Measurements from ENCODE around the gene N4BP2. TPM values are rescaled to one million over a fixed set of nuclear protein-coding genes. Genes with fewer than 3 reads are reported as not detected.
A peak's percentile ranks its signal among the peaks of the same experiment; 100 is the strongest.
"Not testable (repeated sequence)": the region's sequence is repeated elsewhere in the genome, so short reads cannot be mapped to it uniquely, and the experiment has no call there.

Gene N4BP2
- total RNA-seq, 1 experiment from 2014 or later: 18.0 TPM

DNA sequence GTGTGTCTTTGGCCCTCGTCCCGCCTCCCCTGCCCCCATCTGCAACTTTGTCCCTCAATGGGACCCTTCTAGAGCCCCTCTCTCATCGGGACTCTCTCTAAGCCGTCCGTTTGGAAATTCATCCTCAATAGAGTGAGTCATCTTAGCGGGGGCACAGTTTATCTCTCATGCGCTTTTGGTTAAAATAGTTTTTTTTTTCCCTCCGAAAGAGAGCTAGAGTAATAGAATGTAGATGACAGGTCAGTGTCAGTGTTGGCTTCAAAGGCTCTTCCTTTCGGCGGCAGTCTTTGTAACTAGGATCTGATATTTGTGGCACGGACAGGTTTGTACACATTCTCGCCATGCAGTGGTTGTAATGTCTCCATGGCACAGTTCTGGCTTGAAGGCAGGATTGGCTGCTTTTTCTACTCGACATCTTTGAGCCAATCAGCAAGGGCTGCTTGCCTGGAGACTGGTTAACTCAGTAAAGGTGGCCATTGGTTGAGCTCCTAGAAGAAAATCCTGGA lies 989 bp downstream of the N4BP2 start:
- H3K36me3 ChIP-seq (replicated peaks; ENCODE audit: control insufficient read depth, insufficient read depth, low read length): no peaks in the 10 kb centered on the region; the same call in 1 of the 2 replicates
- peak overlapping the region; percentile 75 for H3K4me3 ChIP-seq (ENCODE audit: insufficient read depth, low read depth, low read length)
- no peaks in the 10 kb centered on the region for H3K27me3 ChIP-seq (ENCODE audit: control insufficient read depth, insufficient read depth, low read length)
- DNase-seq: peak; percentile 79

DNA sequence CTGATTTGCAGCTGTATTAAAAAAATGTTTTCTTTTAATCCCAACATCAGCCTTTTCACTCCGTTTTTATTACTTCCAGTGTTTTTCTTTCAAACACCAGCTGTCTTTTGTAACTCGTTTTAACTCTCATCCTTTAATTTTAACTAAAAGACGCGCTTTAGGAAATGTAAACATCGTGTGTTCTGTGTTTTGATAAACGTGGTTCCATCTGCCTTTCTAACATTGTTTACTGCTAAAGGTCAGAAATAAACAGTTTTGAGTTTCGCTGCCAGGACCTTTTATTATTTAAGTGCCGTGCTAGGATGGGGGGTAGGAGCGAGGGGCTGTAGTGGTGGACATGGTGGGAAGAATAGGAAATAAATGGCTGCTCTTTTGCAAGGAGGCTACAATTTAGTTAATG lies 1.5 kb downstream of the N4BP2 start:
- Histone ChIP-seq H3K4me3 (ENCODE audit: insufficient read depth, low read depth, low read length) (peak overlapping the region; percentile 75), H3K27me3 (ENCODE audit: control insufficient read depth, insufficient read depth, low read length) (no peaks in the 10 kb centered on the region), H3K36me3 (replicated peaks; ENCODE audit: control insufficient read depth, insufficient read depth, low read length) (no peaks in the 10 kb centered on the region; the same call in 1 of the 2 replicates)
- DNase-seq: peak; percentile 38

DNA sequence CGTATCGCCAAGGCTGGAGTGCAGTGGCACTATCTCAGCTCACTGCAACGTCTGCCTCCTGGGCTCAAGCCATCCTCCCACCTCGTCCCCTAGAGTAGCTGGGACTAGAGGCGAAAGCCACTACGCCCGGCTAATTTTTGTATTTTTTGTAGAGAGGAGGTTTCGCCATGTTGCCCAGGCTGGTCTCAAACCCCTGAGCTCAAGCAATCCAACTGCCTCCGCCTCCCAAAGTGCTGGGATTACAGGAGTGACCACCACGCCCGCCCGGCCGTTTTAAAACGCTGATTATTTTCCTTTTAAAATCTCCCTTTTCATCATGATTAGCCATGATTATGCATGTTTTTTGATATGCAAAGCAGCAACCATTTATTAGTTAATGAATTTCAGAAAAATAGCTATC lies 2.2 kb downstream of the N4BP2 start:
- H3K36me3 ChIP-seq (replicated peaks; ENCODE audit: control insufficient read depth, insufficient read depth, low read length): no peaks in the 10 kb centered on the region; the same call in 1 of the 2 replicates
- DNase-seq: no peak
- no peak overlapping the region for H3K4me3 ChIP-seq (ENCODE audit: insufficient read depth, low read depth, low read length)
- H3K27me3 ChIP-seq (ENCODE audit: control insufficient read depth, insufficient read depth, low read length): no peaks in the 10 kb centered on the region

DNA sequence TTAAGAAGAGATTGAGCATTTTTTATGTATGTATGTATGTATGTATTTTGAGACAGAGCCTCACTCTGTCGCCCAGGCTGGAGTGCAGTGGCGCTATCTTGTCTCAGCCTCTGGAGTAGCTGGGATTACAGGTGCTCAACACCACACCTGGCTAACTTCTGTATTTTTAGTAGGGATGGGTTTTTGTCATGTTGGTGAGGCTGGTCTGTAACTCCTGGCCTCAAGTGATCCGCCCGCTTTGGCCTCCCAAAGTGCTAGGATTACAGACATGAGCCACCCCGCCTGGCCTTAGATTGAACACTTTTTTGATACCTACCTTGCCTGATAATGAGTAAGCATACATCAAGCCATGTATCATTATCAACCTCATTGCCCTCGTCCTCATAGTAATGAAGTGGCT lies 2.7 kb downstream of the N4BP2 start:
- no peaks in the 10 kb centered on the region; the same call in 1 of the 2 replicates for H3K36me3 ChIP-seq (replicated peaks; ENCODE audit: control insufficient read depth, insufficient read depth, low read length)
- H3K27me3 ChIP-seq (ENCODE audit: control insufficient read depth, insufficient read depth, low read length): no peaks in the 10 kb centered on the region
- no peak overlapping the region for H3K4me3 ChIP-seq (ENCODE audit: insufficient read depth, low read depth, low read length)
- no peak for DNase-seq

DNA sequence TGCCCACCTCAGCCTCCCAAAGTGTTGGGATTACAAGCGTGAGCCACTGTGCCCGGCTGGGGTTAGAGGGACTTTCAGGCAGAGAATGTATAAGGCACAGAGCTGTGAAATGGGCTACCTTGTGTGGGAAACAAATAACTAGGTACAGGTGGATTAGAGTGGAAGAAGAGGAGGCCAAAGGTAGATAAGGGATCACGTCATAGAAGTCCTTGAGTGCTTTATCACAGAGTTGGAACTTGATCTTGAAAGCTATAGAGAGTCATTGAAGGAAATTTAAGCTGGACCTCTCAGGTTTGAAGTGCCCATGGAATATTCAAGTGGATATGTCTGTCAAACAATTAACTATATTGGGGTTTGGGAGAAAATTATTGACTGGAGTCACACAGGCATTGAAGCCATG lies 8.4 kb downstream of the N4BP2 start:
- Histone ChIP-seq H3K27me3 (ENCODE audit: control insufficient read depth, insufficient read depth, low read length) (no peaks in the 10 kb centered on the region), H3K36me3 (replicated peaks; ENCODE audit: control insufficient read depth, insufficient read depth, low read length) (no peaks in the 10 kb centered on the region; the same call in 1 of the 2 replicates), H3K4me3 (ENCODE audit: insufficient read depth, low read depth, low read length) (no peak overlapping the region)
- no peak for DNase-seq

DNA sequence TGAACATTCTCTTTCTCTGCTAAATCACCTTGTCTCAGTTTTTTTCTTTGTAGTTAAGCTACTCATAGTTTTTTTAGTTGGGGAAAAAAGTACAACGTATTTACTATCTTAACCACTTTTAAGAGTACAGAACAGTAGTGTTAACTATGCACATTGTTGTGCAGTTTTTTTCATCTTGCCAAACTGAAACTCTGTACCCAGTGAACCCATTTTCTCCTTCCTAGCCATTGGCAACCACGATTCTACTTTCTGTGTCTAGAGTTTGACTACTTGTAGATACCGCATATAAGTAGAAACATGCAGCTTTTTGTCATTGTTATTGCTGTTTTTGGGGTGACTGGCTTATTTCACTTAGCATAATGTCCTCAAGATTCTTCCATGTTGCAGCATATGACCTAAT lies 10.0 kb downstream of the N4BP2 start:
- DNase-seq: no peak
- Histone ChIP-seq H3K27me3 (ENCODE audit: control insufficient read depth, insufficient read depth, low read length) (no peaks in the 10 kb centered on the region), H3K36me3 (replicated peaks; ENCODE audit: control insufficient read depth, insufficient read depth, low read length) (no peaks in the 10 kb centered on the region; the same call in 1 of the 2 replicates), H3K4me3 (ENCODE audit: insufficient read depth, low read depth, low read length) (no peak overlapping the region)

DNA sequence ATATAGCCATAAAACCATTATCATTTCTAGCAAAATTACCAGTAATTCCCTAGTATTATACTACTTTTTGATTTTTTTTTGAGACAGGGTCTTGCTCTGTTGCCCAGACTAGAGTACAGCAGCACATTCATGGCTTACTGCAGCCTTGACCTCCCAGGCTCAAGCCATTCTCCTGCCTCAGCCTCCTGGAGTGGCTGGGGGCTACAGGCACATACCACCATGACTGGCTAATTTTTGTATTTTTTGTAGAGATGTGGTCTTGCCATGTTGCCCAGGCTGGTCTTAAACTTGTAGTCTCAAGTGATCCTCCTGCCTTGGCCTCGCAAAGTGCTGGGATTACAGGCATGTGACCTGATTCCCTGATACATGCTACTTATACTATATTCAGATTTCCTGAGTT lies 13.7 kb downstream of the N4BP2 start:
- no peak for DNase-seq
- Histone ChIP-seq H3K27me3 (ENCODE audit: control insufficient read depth, insufficient read depth, low read length) (no peaks in the 10 kb centered on the region), H3K36me3 (replicated peaks; ENCODE audit: control insufficient read depth, insufficient read depth, low read length) (0 out of 2 replicates have a peak, but pooled peaks cover 3% of the 10 kb centered on the region), H3K4me3 (ENCODE audit: insufficient read depth, low read depth, low read length) (no peak overlapping the region)

DNA sequence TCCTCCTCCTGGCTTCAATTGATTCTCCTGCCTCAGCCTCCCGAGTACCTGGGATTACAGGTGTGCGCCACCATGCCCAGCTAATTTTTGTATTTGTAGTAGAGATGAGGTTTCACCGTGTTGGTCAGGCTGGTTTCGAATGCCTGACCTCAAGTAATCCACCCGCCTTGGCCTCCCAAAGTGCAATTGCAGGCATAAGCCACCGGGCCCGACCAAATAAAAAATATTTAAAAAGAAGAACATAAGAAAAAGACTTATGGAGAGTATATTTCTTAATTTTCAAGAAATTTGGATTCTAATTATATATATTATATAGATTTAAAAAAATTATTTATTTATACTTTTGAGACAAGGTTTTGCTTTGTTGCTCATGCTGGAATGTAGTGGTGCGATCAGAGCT lies 29.8 kb downstream of the N4BP2 start:
- Histone ChIP-seq H3K36me3 (replicated peaks; ENCODE audit: control insufficient read depth, insufficient read depth, low read length) (no peaks in the 10 kb centered on the region; the same call in 1 of the 2 replicates), H3K4me3 (ENCODE audit: insufficient read depth, low read depth, low read length) (no peak overlapping the region), H3K27me3 (ENCODE audit: control insufficient read depth, insufficient read depth, low read length) (no peaks in the 10 kb centered on the region)
- DNase-seq: no peak

DNA sequence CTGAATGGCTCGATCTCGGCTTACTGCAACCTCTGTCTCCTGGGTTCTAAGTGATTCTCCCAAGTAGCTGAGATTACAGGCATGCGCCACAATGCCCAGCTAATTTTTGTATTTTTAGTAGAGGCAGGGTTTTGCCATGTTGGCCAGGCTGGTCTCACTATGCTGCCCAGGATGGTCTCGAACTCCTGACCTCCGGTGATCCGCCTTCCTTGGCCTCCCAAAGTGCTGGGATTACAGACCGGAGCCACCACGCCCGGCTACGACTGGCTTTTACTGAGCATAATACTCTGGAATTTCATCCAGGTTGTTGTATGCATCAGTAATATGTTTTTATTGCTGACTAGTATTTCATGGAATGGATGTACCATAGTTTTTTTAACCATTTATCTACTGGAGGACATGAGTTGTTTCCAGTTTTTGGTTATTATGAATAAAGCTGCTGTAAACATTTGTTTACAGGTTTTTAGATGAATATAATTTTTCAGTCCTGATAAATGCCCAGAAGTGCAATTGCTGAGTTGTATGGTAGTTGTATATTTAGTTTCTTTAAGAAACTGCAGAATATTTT lies 31.2 kb downstream of the N4BP2 start:
- Histone ChIP-seq H3K4me3 (ENCODE audit: insufficient read depth, low read depth, low read length) (no peak overlapping the region), H3K36me3 (replicated peaks; ENCODE audit: control insufficient read depth, insufficient read depth, low read length) (no peaks in the 10 kb centered on the region), H3K27me3 (ENCODE audit: control insufficient read depth, insufficient read depth, low read length) (no peaks in the 10 kb centered on the region)
- DNase-seq: no peak

DNA sequence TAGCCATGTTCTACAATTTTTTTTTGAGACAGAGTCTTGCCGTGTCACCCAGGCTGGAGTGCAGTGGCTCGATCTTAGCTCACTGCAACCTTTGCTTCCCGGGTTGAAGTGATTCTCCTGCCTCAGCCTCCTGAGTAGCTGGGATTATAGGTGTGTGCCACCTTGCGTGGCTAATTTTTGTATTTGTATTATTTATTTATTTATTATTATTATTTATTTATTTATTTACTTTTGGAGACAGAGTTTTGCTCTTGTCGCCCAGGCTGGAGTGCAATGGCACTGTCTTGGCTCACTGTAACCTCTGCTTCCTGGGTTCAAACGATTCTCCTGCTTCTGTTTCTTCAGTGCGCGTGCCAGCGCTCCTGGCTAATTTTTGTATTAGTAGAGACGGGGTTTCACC lies 36.8 kb downstream of the N4BP2 start:
- H3K36me3 ChIP-seq (replicated peaks; ENCODE audit: control insufficient read depth, insufficient read depth, low read length); H3K4me3 ChIP-seq (ENCODE audit: insufficient read depth, low read depth, low read length); H3K27me3 ChIP-seq (ENCODE audit: control insufficient read depth, insufficient read depth, low read length); DNase-seq: not testable (repeated sequence)

DNA sequence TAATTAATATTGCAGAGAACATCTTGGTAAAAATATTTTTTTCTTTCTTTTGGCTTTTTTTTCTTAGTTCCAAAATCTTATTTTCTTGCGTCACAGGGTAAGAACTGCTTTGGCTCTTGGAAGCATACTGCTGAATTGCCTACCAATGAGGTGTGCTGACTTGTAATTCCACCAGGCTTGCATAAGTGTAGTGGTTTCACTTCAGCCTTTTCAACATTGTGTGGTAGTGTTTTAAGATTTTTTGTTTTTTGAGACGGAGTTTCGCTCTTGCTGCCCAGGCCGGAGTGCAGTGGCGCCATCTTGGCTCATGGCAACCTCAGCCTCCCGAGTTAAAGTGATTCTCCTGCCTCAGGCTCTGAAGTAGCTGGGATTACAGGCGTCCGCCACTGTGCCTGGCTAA lies 42.4 kb downstream of the N4BP2 start:
- H3K27me3 ChIP-seq (ENCODE audit: control insufficient read depth, insufficient read depth, low read length): no peaks in the 10 kb centered on the region
- no peak for DNase-seq
- H3K36me3 ChIP-seq (replicated peaks; ENCODE audit: control insufficient read depth, insufficient read depth, low read length): peaks cover 4% of the 10 kb centered on the region
- no peak overlapping the region for H3K4me3 ChIP-seq (ENCODE audit: insufficient read depth, low read depth, low read length)

DNA sequence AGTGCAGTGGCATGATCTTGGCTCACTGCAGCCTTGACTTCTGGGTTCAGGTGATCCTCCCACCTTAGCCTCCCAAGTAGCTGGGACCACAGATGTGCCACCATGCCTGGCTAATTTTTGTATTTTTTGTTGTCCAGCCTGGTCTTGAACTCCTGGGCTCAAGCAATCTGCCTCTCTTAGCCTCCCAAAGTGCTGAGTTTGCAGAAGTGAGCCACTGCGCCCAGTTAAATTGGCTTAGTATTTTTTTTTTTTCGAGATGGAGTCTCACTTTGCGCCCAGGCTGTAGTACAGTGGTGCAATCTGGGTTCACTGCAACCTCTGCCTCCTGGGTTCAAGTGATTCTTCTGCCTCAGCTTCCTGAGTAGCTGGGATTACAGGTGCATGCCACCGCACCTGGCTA lies 50.5 kb downstream of the N4BP2 start:
- not testable (repeated sequence) for H3K36me3 ChIP-seq (replicated peaks; ENCODE audit: control insufficient read depth, insufficient read depth, low read length); DNase-seq; H3K4me3 ChIP-seq (ENCODE audit: insufficient read depth, low read depth, low read length); H3K27me3 ChIP-seq (ENCODE audit: control insufficient read depth, insufficient read depth, low read length)

DNA sequence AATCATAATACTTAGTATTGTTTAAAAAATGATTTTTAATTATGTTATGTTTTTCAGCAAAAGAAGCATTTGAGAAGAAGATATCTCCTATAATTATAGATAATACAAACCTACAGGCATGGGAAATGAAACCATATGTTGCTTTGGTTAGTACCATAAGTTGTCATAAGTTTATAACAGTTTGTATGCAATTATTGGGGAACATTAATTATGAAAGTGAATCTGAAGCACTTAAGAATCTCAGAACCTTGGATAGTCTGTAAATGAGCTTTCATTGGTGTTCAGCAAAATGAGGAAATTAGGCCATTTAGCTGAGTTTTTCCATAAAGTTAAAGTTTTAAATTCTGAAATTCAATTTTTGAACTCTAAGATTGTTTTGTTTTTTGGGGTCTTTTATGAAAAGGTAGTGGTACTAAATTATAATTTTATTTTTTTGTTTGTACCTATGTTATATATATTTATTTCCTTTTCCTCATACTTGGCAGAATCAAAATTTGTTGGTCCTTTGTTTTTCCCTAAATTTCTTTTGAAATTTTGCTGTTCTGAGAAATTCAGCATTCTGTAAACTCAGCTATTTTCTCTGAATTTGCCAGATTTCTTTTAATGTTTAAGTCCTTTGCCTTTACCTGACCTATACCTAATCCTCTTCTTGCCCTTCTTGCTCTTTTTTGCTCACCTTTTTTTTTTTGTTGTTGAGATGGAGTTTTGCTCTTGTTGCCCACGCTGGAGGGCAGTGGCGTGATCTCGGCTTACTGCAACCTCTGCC lies 55.6 kb downstream of the N4BP2 start:
- Histone ChIP-seq H3K4me3 (ENCODE audit: insufficient read depth, low read depth, low read length) (no peak overlapping the region), H3K27me3 (ENCODE audit: control insufficient read depth, insufficient read depth, low read length) (no peaks in the 10 kb centered on the region), H3K36me3 (replicated peaks; ENCODE audit: control insufficient read depth, insufficient read depth, low read length) (no peaks in the 10 kb centered on the region)
- DNase-seq: no peak

DNA sequence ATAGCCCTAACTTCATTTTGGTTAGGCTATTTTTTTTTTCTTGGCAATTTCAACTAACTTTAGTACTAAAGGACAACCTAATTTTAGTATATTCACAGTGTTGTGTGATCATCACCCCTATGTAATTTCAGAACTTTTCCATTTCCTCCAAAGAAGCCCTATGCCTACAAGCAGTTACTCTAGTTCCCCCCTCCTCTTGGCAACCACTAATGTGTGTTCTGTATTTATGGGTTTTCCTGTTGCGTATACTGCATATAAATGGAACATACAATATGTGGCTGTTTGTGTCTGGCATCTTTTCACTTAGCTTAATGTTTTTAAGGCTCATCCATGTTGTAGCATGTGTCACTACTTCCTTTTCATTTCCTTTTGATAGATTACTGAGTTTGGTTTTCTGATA lies 57.6 kb downstream of the N4BP2 start:
- Histone ChIP-seq H3K36me3 (replicated peaks; ENCODE audit: control insufficient read depth, insufficient read depth, low read length) (no peaks in the 10 kb centered on the region; the same call in 1 of the 2 replicates), H3K4me3 (ENCODE audit: insufficient read depth, low read depth, low read length) (no peak overlapping the region), H3K27me3 (ENCODE audit: control insufficient read depth, insufficient read depth, low read length) (no peaks in the 10 kb centered on the region)
- no peak for DNase-seq

DNA sequence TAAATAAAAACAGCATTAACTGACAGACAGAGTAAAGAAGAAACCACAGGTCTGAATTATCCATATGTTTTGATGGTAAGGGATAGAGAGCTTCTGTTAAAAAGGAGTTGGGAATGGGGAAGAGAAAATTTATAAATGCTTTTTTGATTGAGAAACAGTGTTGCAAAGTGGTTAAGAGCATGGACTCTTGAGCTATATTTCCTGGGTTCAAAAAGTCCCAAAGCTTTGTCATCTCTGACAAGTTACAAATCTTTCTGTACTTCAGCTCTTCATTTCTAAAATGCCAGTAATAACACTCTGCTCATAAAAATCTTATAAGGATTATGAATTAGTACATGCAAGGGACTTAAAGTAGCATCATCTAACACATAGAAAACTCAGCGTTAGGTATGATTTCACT lies 62.2 kb downstream of the N4BP2 start:
- DNase-seq: no peak
- H3K27me3 ChIP-seq (ENCODE audit: control insufficient read depth, insufficient read depth, low read length): no peaks in the 10 kb centered on the region
- no peak overlapping the region for H3K4me3 ChIP-seq (ENCODE audit: insufficient read depth, low read depth, low read length)
- H3K36me3 ChIP-seq (replicated peaks; ENCODE audit: control insufficient read depth, insufficient read depth, low read length): peaks cover 1% of the 10 kb centered on the region

Measured in H7 (cell line).